HEK293T (cell line): Measurements from ENCODE around the gene AP3D1.

Experiments used
- ELF4 ChIP-seq: fragments of 450-650 bp; IDR thresholded peaks from 2 replicates; pipeline ENCODE4 v1.6.1; 2017; ENCODE audit warnings: antibody characterized with exemption
- FOXK2 ChIP-seq: fragments of 450-650 bp; IDR thresholded peaks from 2 replicates; pipeline ENCODE4 v1.6.1; 2016; ENCODE audit warnings: mild to moderate bottlenecking
- FOXM1 ChIP-seq: fragments of 450-650 bp; IDR thresholded peaks from 2 replicates; pipeline ENCODE4 v1.6.1; 2017; ENCODE audit warnings: mild to moderate bottlenecking, borderline replicate concordance
- SP1 ChIP-seq: fragments of 450-650 bp; IDR thresholded peaks from 2 replicates; pipeline ENCODE4 v1.6.1; 2017
- SUZ12 ChIP-seq: fragments of 450-650 bp; IDR thresholded peaks from 2 replicates; pipeline ENCODE4 v1.6.1; 2016; ENCODE audit warnings: mild to moderate bottlenecking
- TARDBP ChIP-seq: fragments of 450-650 bp; IDR thresholded peaks from 2 replicates; pipeline ENCODE4 v1.6.1; 2016
- ZNF384 ChIP-seq: fragments of 450-650 bp; IDR thresholded peaks from 2 replicates; pipeline ENCODE4 v1.6.1; 2016

DNA sequence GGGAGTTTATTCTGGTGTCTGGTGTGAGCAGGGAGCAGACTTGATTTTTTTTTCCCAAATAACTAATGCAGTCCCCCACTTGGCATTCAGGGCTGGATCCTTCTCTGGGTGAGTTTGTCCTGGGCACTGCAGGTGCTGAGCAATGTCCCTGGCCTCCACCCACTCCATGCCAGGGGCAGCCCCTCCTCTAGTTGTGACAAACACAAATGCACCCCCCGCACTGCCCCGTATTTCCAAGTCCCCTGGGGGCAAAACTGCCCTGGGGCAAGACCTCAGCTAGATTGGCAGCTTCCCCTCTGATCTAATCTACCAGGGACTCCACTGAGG is 61.7 kb downstream of the AP3D1 start:
- TF ChIP-seq ELF4 (no peak), SP1 (no peak), TARDBP (no peak), ZNF384 (no peak), FOXK2 (no peak), SUZ12 (no peak), FOXM1 (no peak)
